K562 (cell line): ENCODE results near the gene PSMD8. TPM values are rescaled to one million over a fixed set of nuclear protein-coding genes. Genes with fewer than 3 reads are reported as not detected.

Experiments
- DDX20 ChIP-seq: fragments of 450-650 bp; IDR thresholded peaks from 2 replicates; pipeline ENCODE4 v1.6.1; 2016; ENCODE audit warnings: missing genetic modification characterization, low read depth, mild to moderate bottlenecking, missing compliant biosample characterization, moderate library complexity
- ESRRA ChIP-seq: fragments of 450-650 bp; IDR thresholded peaks from 2 replicates; pipeline ENCODE4 v1.6.1; 2014; ENCODE audit warnings: low read depth, mild to moderate bottlenecking, moderate library complexity, borderline replicate concordance
- JUNB ChIP-seq: fragments of 450-650 bp; formaldehyde crosslinking; conservative IDR thresholded peaks from 2 replicates; pipeline ENCODE4 v1.4.0; 2020; ENCODE audit warnings: mild to moderate bottlenecking
- LARP7 ChIP-seq: fragments of 450-650 bp; IDR thresholded peaks from 2 replicates; pipeline ENCODE4 v1.6.1; 2016
- PRMT5 ChIP-seq: sonication (generic); formaldehyde crosslinking; IDR thresholded peaks from 2 replicates; pipeline ENCODE4 v1.5.0; 2020; ENCODE audit warnings: missing genetic modification reagents
- SNIP1 ChIP-seq: fragments of 450-650 bp; IDR thresholded peaks from 2 replicates; pipeline ENCODE4 v1.7.1; 2017; ENCODE audit warnings: low read depth, mild to moderate bottlenecking
- ZNF644 ChIP-seq: fragments of 200-800 bp; sonication (Bioruptor generic); IDR thresholded peaks from 2 replicates; pipeline ENCODE4 v1.6.1; 2016; ENCODE audit warnings: low read depth, missing genetic modification characterization, missing compliant biosample characterization
- ZNF830 ChIP-seq: fragments of 250-450 bp; sonication (Bioruptor Pico); IDR thresholded peaks from 2 replicates; pipeline ENCODE4 v1.5.0; 2021; ENCODE audit warnings: mild to moderate bottlenecking
- polyA plus RNA-seq, 8 experiments: library from polyadenylated mRNA; depleted of rRNA in 4 of 8; stranded (reverse) in 5 of 8; unstranded in 3 of 8; fragments of >200 nt; fragmentation: Nextera tagmentation in 2 of 8; fragmentation: Illumina TruSeq in 1 of 8; extraction: Ambion mirVana in 2 of 8; extraction: Trizol in 1 of 8; gene quantifications; 2 replicates each; pipeline versions ENCODE4 v1.2.1 to v1.2.3, GENCODE V29; 2011 to 2014; ENCODE audit warnings: inconsistent platforms in 1 of 8, missing spikeins in 1 of 8
- total RNA-seq, 7 experiments: library from RNA; depleted of rRNA in 6 of 7; stranded (reverse); fragments of >200 nt in 6 of 7; fragmentation: Illumina TruSeq in 2 of 7; extraction: Trizol in 2 of 7; gene quantifications; 2 replicates each; pipeline versions ENCODE4 v1.2.1 to v1.2.3, GENCODE V29; 2011 to 2021; ENCODE audit warnings: low replicate concordance in 1 of 7
- TF ChIP-seq, protein P1 (sequence below): fragments of 450-650 bp; IDR thresholded peaks from one replicate; pipeline ENCODE4 v1.6.1; 2018; ENCODE audit warnings: mild to moderate bottlenecking, moderate library complexity; ENCODE audit not compliant: partially characterized antibody
- TF ChIP-seq, protein P2 (sequence below): fragments of 250-450 bp; sonication (Bioruptor Pico); IDR thresholded peaks from 2 replicates; pipeline ENCODE4 v1.9.0; 2021; ENCODE audit warnings: mild to moderate bottlenecking
- TF ChIP-seq, protein P3 (sequence below): fragments of 250-450 bp; sonication (Bioruptor Pico); IDR thresholded peaks from 2 replicates; pipeline ENCODE4 v1.5.0; 2021
- TF ChIP-seq, protein P4 (sequence below): sonication (generic); formaldehyde crosslinking; IDR thresholded peaks from 2 replicates; pipeline ENCODE4 v1.8.1; 2023; ENCODE audit warnings: mild to moderate bottlenecking, missing genetic modification reagents
- TF ChIP-seq, protein P5 (sequence below): fragments of 250-450 bp; sonication (Bioruptor Pico); IDR thresholded peaks from 2 replicates; pipeline ENCODE4 v1.8.0; 2022; ENCODE audit warnings: moderate library complexity, mild to moderate bottlenecking, inconsistent platforms
- TF ChIP-seq, protein P6 (sequence below): sonication (generic); formaldehyde crosslinking; IDR thresholded peaks from 2 replicates; pipeline ENCODE4 v1.8.0; 2023; ENCODE audit warnings: mild to moderate bottlenecking, missing genetic modification reagents
- TF ChIP-seq, protein P7 (sequence below): fragments of 250-450 bp; sonication (Bioruptor Pico); IDR thresholded peaks from 2 replicates; pipeline ENCODE4 v1.5.0; 2020; ENCODE audit warnings: mild to moderate bottlenecking
- TF ChIP-seq, protein P8 (sequence below): sonication (generic); formaldehyde crosslinking; IDR thresholded peaks from 2 replicates; pipeline ENCODE4 v1.8.0; 2022; ENCODE audit warnings: missing genetic modification reagents, mild to moderate bottlenecking, moderate library complexity, borderline replicate concordance

PSMD8 gene
- total and polyA plus RNA-seq, 9 of the 15 experiments (the other 6 are each of a cell fraction or from before 2014, with no cell fraction given), result 130 to 583 (median 315) TPM

DNA sequence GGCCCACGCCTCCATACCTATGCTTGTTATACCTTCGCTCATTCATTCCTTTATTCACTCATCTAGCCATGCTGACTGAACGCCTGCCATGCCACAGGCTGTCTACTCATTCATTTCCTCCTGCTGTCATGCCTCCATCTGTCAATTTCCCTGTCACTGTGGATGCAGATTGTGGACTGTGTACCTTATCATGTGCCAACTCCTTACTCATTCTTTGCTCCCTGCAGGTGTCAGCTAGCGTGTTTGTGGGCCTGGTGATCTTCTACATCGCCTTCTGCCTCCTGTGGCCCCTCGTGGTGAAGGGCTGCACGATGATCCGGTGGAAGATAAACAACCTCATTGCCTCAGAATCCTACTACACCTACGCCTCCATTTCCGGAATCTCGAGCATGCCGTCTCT, 4.1 kb upstream of the PSMD8 start (continued):
- TF ChIP-seq, protein P1, sequence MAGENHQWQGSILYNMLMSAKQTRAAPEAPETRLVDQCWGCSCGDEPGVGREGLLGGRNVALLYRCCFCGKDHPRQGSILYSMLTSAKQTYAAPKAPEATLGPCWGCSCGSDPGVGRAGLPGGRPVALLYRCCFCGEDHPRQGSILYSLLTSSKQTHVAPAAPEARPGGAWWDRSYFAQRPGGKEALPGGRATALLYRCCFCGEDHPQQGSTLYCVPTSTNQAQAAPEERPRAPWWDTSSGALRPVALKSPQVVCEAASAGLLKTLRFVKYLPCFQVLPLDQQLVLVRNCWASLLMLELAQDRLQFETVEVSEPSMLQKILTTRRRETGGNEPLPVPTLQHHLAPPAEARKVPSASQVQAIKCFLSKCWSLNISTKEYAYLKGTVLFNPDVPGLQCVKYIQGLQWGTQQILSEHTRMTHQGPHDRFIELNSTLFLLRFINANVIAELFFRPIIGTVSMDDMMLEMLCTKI, result no peak
- TF ChIP-seq DDX20, result no peak
- TF ChIP-seq ZNF830, result no peak
- TF ChIP-seq, protein P2, sequence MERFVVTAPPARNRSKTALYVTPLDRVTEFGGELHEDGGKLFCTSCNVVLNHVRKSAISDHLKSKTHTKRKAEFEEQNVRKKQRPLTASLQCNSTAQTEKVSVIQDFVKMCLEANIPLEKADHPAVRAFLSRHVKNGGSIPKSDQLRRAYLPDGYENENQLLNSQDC (CRISPR knock-in tag), result no peak
- TF ChIP-seq PRMT5, result no peak
- TF ChIP-seq ZNF644 (tag), result no peak
- TF ChIP-seq JUNB (CRISPR knock-in tag), result no peak
- no peak for TF ChIP-seq SNIP1
- TF ChIP-seq, protein P3, sequence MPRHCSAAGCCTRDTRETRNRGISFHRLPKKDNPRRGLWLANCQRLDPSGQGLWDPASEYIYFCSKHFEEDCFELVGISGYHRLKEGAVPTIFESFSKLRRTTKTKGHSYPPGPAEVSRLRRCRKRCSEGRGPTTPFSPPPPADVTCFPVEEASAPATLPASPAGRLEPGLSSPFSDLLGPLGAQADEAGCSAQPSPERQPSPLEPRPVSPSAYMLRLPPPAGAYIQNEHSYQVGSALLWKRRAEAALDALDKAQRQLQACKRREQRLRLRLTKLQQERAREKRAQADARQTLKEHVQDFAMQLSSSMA (CRISPR knock-in tag), result no peak
- TF ChIP-seq, protein P4, sequence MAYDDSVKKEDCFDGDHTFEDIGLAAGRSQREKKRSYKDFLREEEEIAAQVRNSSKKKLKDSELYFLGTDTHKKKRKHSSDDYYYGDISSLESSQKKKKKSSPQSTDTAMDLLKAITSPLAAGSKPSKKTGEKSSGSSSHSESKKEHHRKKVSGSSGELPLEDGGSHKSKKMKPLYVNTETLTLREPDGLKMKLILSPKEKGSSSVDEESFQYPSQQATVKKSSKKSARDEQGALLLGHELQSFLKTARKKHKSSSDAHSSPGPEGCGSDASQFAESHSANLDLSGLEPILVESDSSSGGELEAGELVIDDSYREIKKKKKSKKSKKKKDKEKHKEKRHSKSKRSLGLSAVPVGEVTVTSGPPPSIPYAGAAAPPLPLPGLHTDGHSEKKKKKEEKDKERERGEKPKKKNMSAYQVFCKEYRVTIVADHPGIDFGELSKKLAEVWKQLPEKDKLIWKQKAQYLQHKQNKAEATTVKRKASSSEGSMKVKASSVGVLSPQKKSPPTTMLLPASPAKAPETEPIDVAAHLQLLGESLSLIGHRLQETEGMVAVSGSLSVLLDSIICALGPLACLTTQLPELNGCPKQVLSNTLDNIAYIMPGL, result no peak
- TF ChIP-seq, protein P5, sequence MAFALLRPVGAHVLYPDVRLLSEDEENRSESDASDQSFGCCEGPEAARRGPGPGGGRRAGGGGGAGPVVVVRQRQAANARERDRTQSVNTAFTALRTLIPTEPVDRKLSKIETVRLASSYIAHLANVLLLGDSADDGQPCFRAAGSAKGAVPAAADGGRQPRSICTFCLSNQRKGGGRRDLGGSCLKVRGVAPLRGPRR, result no peak
- TF ChIP-seq, protein P6, sequence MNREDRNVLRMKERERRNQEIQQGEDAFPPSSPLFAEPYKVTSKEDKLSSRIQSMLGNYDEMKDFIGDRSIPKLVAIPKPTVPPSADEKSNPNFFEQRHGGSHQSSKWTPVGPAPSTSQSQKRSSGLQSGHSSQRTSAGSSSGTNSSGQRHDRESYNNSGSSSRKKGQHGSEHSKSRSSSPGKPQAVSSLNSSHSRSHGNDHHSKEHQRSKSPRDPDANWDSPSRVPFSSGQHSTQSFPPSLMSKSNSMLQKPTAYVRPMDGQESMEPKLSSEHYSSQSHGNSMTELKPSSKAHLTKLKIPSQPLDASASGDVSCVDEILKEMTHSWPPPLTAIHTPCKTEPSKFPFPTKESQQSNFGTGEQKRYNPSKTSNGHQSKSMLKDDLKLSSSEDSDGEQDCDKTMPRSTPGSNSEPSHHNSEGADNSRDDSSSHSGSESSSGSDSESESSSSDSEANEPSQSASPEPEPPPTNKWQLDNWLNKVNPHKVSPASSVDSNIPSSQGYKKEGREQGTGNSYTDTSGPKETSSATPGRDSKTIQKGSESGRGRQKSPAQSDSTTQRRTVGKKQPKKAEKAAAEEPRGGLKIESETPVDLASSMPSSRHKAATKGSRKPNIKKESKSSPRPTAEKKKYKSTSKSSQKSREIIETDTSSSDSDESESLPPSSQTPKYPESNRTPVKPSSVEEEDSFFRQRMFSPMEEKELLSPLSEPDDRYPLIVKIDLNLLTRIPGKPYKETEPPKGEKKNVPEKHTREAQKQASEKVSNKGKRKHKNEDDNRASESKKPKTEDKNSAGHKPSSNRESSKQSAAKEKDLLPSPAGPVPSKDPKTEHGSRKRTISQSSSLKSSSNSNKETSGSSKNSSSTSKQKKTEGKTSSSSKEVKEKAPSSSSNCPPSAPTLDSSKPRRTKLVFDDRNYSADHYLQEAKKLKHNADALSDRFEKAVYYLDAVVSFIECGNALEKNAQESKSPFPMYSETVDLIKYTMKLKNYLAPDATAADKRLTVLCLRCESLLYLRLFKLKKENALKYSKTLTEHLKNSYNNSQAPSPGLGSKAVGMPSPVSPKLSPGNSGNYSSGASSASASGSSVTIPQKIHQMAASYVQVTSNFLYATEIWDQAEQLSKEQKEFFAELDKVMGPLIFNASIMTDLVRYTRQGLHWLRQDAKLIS (CRISPR knock-in tag), result no peak
- TF ChIP-seq, protein P7, sequence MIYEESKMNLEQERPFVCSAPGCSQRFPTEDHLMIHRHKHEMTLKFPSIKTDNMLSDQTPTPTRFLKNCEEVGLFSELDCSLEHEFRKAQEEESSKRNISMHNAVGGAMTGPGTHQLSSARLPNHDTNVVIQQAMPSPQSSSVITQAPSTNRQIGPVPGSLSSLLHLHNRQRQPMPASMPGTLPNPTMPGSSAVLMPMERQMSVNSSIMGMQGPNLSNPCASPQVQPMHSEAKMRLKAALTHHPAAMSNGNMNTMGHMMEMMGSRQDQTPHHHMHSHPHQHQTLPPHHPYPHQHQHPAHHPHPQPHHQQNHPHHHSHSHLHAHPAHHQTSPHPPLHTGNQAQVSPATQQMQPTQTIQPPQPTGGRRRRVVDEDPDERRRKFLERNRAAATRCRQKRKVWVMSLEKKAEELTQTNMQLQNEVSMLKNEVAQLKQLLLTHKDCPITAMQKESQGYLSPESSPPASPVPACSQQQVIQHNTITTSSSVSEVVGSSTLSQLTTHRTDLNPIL (CRISPR knock-in tag), result no peak
- TF ChIP-seq, protein P8, sequence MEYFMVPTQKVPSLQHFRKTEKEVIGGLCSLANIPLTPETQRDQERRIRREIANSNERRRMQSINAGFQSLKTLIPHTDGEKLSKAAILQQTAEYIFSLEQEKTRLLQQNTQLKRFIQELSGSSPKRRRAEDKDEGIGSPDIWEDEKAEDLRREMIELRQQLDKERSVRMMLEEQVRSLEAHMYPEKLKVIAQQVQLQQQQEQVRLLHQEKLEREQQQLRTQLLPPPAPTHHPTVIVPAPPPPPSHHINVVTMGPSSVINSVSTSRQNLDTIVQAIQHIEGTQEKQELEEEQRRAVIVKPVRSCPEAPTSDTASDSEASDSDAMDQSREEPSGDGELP (CRISPR knock-in tag), result 0 out of 2 replicates have a peak, but pooled peaks have one; percentile 20
- no peak for TF ChIP-seq ESRRA
- no peak for TF ChIP-seq LARP7
